CD14-positive monocyte (primary cell): ENCODE data around the gene TLCD4. TPM values are rescaled to one million over a fixed set of nuclear protein-coding genes. Genes with fewer than 3 reads are reported as not detected.

Source experiments
- DNase-seq, 3 donors: peaks; one replicate each; pipeline ENCODE4 v3.0.0-alpha.2; 2011 to 2022
- H2AFZ ChIP-seq: 2 replicates; pipeline ENCODE4 v1.6.0; 2012; ENCODE audit warnings: mild to moderate bottlenecking, low read depth, low read length, inconsistent platforms; ENCODE audit not compliant: insufficient read depth, poor library complexity, severe bottlenecking
- H3K27ac ChIP-seq, 2 donors: 1 replicate in 1 of 2; 2 replicates in 1 of 2; pipeline ENCODE4 v1.5.1; 2012 to 2013; ENCODE audit warnings: low read length in 2 of 2, control low read depth in 1 of 2, inconsistent platforms in 1 of 2, low read depth in 1 of 2, mild to moderate bottlenecking in 1 of 2
- H3K27me3 ChIP-seq, 2 donors: one replicate each; pipeline versions ENCODE4 v1.6.0 to v1.6.1; 2011 to 2013; ENCODE audit warnings: low read length in 2 of 2; ENCODE audit not compliant: control insufficient read depth in 2 of 2, insufficient read depth in 2 of 2
- H3K36me3 ChIP-seq, 2 donors: replicated peaks in 1 of 2; 1 replicate in 1 of 2; 2 replicates in 1 of 2; pipeline versions ENCODE4 v1.5.1 to v1.6.1; 2012 to 2013; ENCODE audit warnings: low read length in 2 of 2, control low read depth in 1 of 2, inconsistent platforms in 1 of 2, mild to moderate bottlenecking in 1 of 2; ENCODE audit not compliant: insufficient read depth in 2 of 2, control insufficient read depth in 1 of 2
- H3K4me1 ChIP-seq, 2 donors: 1 replicate in 1 of 2; 2 replicates in 1 of 2; pipeline versions ENCODE4 v1.5.1 to v1.6.1; 2012 to 2013; ENCODE audit warnings: low read length in 2 of 2, control low read depth in 1 of 2, inconsistent platforms in 1 of 2, mild to moderate bottlenecking in 1 of 2, moderate library complexity in 1 of 2; ENCODE audit not compliant: insufficient read depth in 2 of 2, control insufficient read depth in 1 of 2
- H3K4me2 ChIP-seq: replicated peaks from 2 replicates; pipeline ENCODE3; 2012; ENCODE audit warnings: low read length, moderate library complexity, mild to moderate bottlenecking; ENCODE audit not compliant: poor library complexity, severe bottlenecking; ENCODE audit errors: extremely low read depth
- H3K4me3 ChIP-seq, 3 experiments: fragments of 200-600 bp in 1 of 3; sonication (generic) in 1 of 3; replicated peaks in 1 of 3; 1 replicate in 2 of 3; 2 replicates in 1 of 3; pipeline ENCODE4 v1.5.1; 2011 to 2013; ENCODE audit warnings: low read length in 3 of 3, mild to moderate bottlenecking in 3 of 3, control low read depth in 2 of 3, low read depth in 2 of 3, inconsistent platforms in 1 of 3, moderate library complexity in 1 of 3
- H3K79me2 ChIP-seq: 2 replicates; pipeline ENCODE4 v1.6.0; 2012; ENCODE audit warnings: mild to moderate bottlenecking, control low read depth, inconsistent platforms, low read length, moderate library complexity; ENCODE audit not compliant: insufficient read depth
- H3K9ac ChIP-seq: 2 replicates; pipeline ENCODE4 v1.6.0; 2017; ENCODE audit warnings: low read length, mild to moderate bottlenecking; ENCODE audit not compliant: insufficient read depth, poor library complexity, severe bottlenecking
- H3K9me3 ChIP-seq, 2 donors: replicated peaks in 1 of 2; 1 replicate in 1 of 2; 2 replicates in 1 of 2; pipeline versions ENCODE4 v1.5.1 to v1.6.1; 2012 to 2013; ENCODE audit warnings: low read length in 2 of 2, control low read depth in 1 of 2; ENCODE audit not compliant: control insufficient read depth in 1 of 2, insufficient read depth in 1 of 2
- H4K20me1 ChIP-seq: 2 replicates; pipeline ENCODE4 v1.6.0; 2012; ENCODE audit warnings: mild to moderate bottlenecking, low read length, control low read depth, moderate library complexity; ENCODE audit not compliant: insufficient read depth
- H3K27ac Mint-ChIP-seq, 7 donors: one replicate each; pipeline ENCODE4 v1.8.0; 2020; ENCODE audit warnings: mild to moderate bottlenecking in 7 of 7, mixed read lengths in 7 of 7, moderate library complexity in 6 of 7, inconsistent platforms in 2 of 7
- H3K27me3 Mint-ChIP-seq, 3 donors: one replicate each; pipeline ENCODE4 v1.8.0; 2021 to 2022; ENCODE audit warnings: low read depth in 3 of 3, mild to moderate bottlenecking in 3 of 3, mixed read lengths in 3 of 3, moderate library complexity in 3 of 3, inconsistent platforms in 1 of 3
- H3K36me3 Mint-ChIP-seq, 2 donors: one replicate each; pipeline ENCODE4 v1.8.0; 2020; ENCODE audit warnings: mixed read lengths in 2 of 2, inconsistent platforms in 1 of 2, mild to moderate bottlenecking in 1 of 2
- H3K4me1 Mint-ChIP-seq: one replicate; pipeline ENCODE4 v1.8.0; 2020; ENCODE audit warnings: mild to moderate bottlenecking, mixed read lengths
- H3K4me3 Mint-ChIP-seq, 2 donors: one replicate each; pipeline ENCODE4 v1.8.0; 2020; ENCODE audit warnings: mild to moderate bottlenecking in 2 of 2, mixed read lengths in 2 of 2, moderate library complexity in 1 of 2
- H3K9me3 Mint-ChIP-seq, 7 donors: one replicate each; pipeline ENCODE4 v1.8.0; 2020 to 2022; ENCODE audit warnings: mixed read lengths in 7 of 7, mild to moderate bottlenecking in 6 of 7, moderate library complexity in 6 of 7, inconsistent platforms in 2 of 7
- WGBS: methylation state at CpG from one replicate; pipeline ENCODE4 v1.1.5; 2013; ENCODE audit warnings: missing lambda C conversion rate; ENCODE audit not compliant: insufficient coverage; 5-methylcytosine and 5-hydroxymethylcytosine counted together
- intact Hi-C, 2 donors: fragments of 100-400 bp; cut with micrococcal nuclease; formaldehyde crosslinking; loops; one replicate each; pipeline versions ENCODE4 v1.15.0 to v1.15.1; 2023
- polyA minus RNA-seq: library from RNA; depleted of rRNA, polyadenylated mRNA; stranded (reverse); fragments of >200 nt; gene quantifications from 2 replicates; pipeline ENCODE4 v1.2.3, GENCODE V29; 2012
- polyA plus RNA-seq, 3 donors: library from polyadenylated mRNA; depleted of rRNA in 1 of 3; unstranded in 2 of 3; stranded (reverse) in 1 of 3; fragments of 300-500 nt in 2 of 3; fragments of >200 nt in 1 of 3; fragmentation: Illumina TruSeq in 2 of 3; gene quantifications; 1 replicate in 2 of 3; 2 replicates in 1 of 3; pipeline ENCODE4 v1.2.3, GENCODE V29; 2012 to 2021
- total RNA-seq, 12 experiments: library from RNA in 1 of 12; stranded (reverse) in 1 of 12; fragments of 120-200 nt in 1 of 12; gene quantifications; one replicate each; pipeline ENCODE4 v1.2.4 and lab custom pipeline; 2013 to 2026; ENCODE audit warnings: mixed read lengths in 6 of 12, inconsistent platforms in 1 of 12
- TF ChIP-seq, protein P1 (sequence below): fragments of 200-600 bp; IDR thresholded peaks from one replicate; pipeline ENCODE4 v1.8.0; 2022; ENCODE audit warnings: antibody characterized with exemption, mild to moderate bottlenecking

Gene TLCD4
- total RNA-seq (2013) = 0.04 TPM
- polyA plus RNA-seq = not detected
- polyA minus RNA-seq = not detected in 2 replicates
- total RNA-seq (lab: John Stamatoyannopoulos, UW) = 0 to 9.2 (median 0.04) reads per million in 11 experiments

- H3K9me3 ChIP-seq = peaks cover 0 to 7% of the 10 kb centered on the region in 2 donors
- peaks cover 0 to 5% of the 10 kb centered on the region in 2 donors for H3K36me3 Mint-ChIP-seq
- H3K36me3 ChIP-seq = no peaks in the 10 kb centered on the region
- no peaks in the 10 kb centered on the region for H4K20me1 ChIP-seq
- peaks cover 0 to 17% (median 3%) of the 10 kb centered on the region in 7 donors for H3K9me3 Mint-ChIP-seq
- H3K79me2 ChIP-seq = no peaks in the 10 kb centered on the region
- H3K9ac ChIP-seq = peak within 1 kb of the TSS; percentile 53
- H3K27ac ChIP-seq = no peak within 1 kb of the TSS
- peak within 1 kb of the TSS; percentile 79 to 94 for H3K4me3 Mint-ChIP-seq
- under 1% methylated on average over 108 of the region's 108 CpGs for WGBS
- intact Hi-C loops = no loop called here
- H3K4me1 Mint-ChIP-seq = peaks cover 12% of the 10 kb centered on the region
- H3K27me3 Mint-ChIP-seq = peaks cover 64 to 79% (median 66%) of the 10 kb centered on the region in 3 donors
- H3K27me3 ChIP-seq = peaks cover 53 to 64% of the 10 kb centered on the region in 2 donors
- peaks cover 10 to 16% of the 10 kb centered on the region in 2 donors for H3K4me1 ChIP-seq
- peak within 1 kb of the TSS; percentile 80 for H2AFZ ChIP-seq
- no peak for DNase-seq
- H3K4me2 ChIP-seq = peak within 1 kb of the TSS; percentile 87
- no peak within 1 kb of the TSS for H3K27ac Mint-ChIP-seq
- TF ChIP-seq, protein P1, sequence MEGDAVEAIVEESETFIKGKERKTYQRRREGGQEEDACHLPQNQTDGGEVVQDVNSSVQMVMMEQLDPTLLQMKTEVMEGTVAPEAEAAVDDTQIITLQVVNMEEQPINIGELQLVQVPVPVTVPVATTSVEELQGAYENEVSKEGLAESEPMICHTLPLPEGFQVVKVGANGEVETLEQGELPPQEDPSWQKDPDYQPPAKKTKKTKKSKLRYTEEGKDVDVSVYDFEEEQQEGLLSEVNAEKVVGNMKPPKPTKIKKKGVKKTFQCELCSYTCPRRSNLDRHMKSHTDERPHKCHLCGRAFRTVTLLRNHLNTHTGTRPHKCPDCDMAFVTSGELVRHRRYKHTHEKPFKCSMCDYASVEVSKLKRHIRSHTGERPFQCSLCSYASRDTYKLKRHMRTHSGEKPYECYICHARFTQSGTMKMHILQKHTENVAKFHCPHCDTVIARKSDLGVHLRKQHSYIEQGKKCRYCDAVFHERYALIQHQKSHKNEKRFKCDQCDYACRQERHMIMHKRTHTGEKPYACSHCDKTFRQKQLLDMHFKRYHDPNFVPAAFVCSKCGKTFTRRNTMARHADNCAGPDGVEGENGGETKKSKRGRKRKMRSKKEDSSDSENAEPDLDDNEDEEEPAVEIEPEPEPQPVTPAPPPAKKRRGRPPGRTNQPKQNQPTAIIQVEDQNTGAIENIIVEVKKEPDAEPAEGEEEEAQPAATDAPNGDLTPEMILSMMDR = no peak
- peak within 1 kb of the TSS; percentile 38 to 78 (median 45) for H3K4me3 ChIP-seq
These were observed at the start of gene TLCD4 for GRCh38 chr1:95117207-95118066. TSS of gene TLCD4 (plus strand) at chr1:95117355. CDS start at chr1:95143902, 26,547 bp downstream.

- intact Hi-C loops = no loop called here
- no peaks in the 10 kb centered on the region for H3K9me3 ChIP-seq
- H4K20me1 ChIP-seq = no peaks in the 10 kb centered on the region
- H3K4me3 ChIP-seq = no peak overlapping the region
- 36% methylated on average over 4 of the region's 5 CpGs for WGBS
- H3K79me2 ChIP-seq = no peaks in the 10 kb centered on the region
- TF ChIP-seq, protein P1 = no peak
- Mint-ChIP-seq H3K27ac (peak overlapping the region in 1 of 7 donors; percentile 18), H3K36me3 (peaks cover 19 to 26% of the 10 kb centered on the region in 2 donors), H3K4me1 (peaks cover 19% of the 10 kb centered on the region), H3K4me3 (no peak overlapping the region), H3K9me3 (peaks cover 0 to 2% (median 0%) of the 10 kb centered on the region in 7 donors), H3K27me3 (peaks cover 0 to 1% (median 0%) of the 10 kb centered on the region in 3 donors)
- no peak overlapping the region for H3K27ac ChIP-seq
- peak overlapping the region; percentile 22 for H2AFZ ChIP-seq
- H3K4me1 ChIP-seq = peaks cover 15 to 18% of the 10 kb centered on the region in 2 donors
- H3K4me2 ChIP-seq = no peak overlapping the region
- DNase-seq = no peak
- no peaks in the 10 kb centered on the region for H3K27me3 ChIP-seq
- H3K36me3 ChIP-seq = peaks cover 0 to 10% of the 10 kb centered on the region in 2 donors
- no peak overlapping the region for H3K9ac ChIP-seq
These were observed 49.6 kb upstream of the TLCD4 start for GRCh38 chr1:95067568-95067967.
